ENCODE results near the gene UHMK1. TPM values are rescaled to one million over a fixed set of nuclear protein-coding genes. Genes with fewer than 3 reads are reported as not detected.

UHMK1 gene
- total and polyA plus RNA-seq, 7 donors: 11.4 to 34.6 (median 24.9) TPM

GRCh38 chr1:162497104-162497722, 405 bp upstream of the UHMK1 start:
- H3K27ac ChIP-seq: peak overlapping the region; percentile 85 to 90 (median 89)
- TF ChIP-seq CTCF (IDR thresholded peaks at IDR 0.05) (peak in 2 of 4 experiments; percentile 23 to 27), EP300 (IDR thresholded peaks at IDR 0.05) (no peak), POLR2AphosphoS5 (IDR thresholded peaks at IDR 0.05) (no peak)
- H3K36me3 ChIP-seq: peaks cover 4 to 23% (median 18%) of the 10 kb centered on the region in 4 donors
- no peak for DNase-seq
- peaks cover 0 to 32% (median 26%) of the 10 kb centered on the region in 4 donors for H3K4me1 ChIP-seq
- no peaks in the 10 kb centered on the region for H3K27me3 ChIP-seq
- WGBS, 2 donors: 52 to 57% methylated on average over 13 of the region's 13 CpGs
- H3K9me3 ChIP-seq: no peaks in the 10 kb centered on the region
- intact Hi-C loops (cut with DNase I): loop anchor here (10.0 kb wide), 1 partner anchor 68 kb away; the partner anchor contains the start of gene UAP1
- H3K4me3 ChIP-seq: peak overlapping the region; percentile 75 to 98 (median 88)

- DNase-seq: no peak
- H3K27me3 ChIP-seq: no peaks in the 10 kb centered on the region
- peaks cover 0 to 32% (median 26%) of the 10 kb centered on the region in 4 donors for H3K4me1 ChIP-seq
- H3K27ac ChIP-seq: peak overlapping the region; percentile 85 to 90 (median 89)
- TF ChIP-seq EP300 (IDR thresholded peaks at IDR 0.05) (no peak), POLR2A (IDR thresholded peaks at IDR 0.05) (no peak), POLR2AphosphoS5 (IDR thresholded peaks at IDR 0.05) (no peak), CTCF (IDR thresholded peaks at IDR 0.05) (no peak)
- H3K9me3 ChIP-seq: no peaks in the 10 kb centered on the region
- WGBS, 2 donors: 1% methylated on average over 7 of the region's 7 CpGs
- peak overlapping the region; percentile 75 to 98 (median 88) for H3K4me3 ChIP-seq
- intact Hi-C loops (cut with DNase I): loop anchor here (10.0 kb wide), 1 partner anchor 66 kb away; the partner anchor contains the start of gene UAP1
- peaks cover 4 to 36% (median 25%) of the 10 kb centered on the region in 4 donors for H3K36me3 ChIP-seq
These were observed 835 bp downstream of the UHMK1 start for GRCh38 chr1:162498496-162498810.

- Histone ChIP-seq H3K4me1 (peaks cover 0 to 32% (median 26%) of the 10 kb centered on the region in 4 donors), H3K36me3 (peaks cover 4 to 59% (median 40%) of the 10 kb centered on the region in 4 donors), H3K9me3 (no peaks in the 10 kb centered on the region), H3K27ac (no peak overlapping the region), H3K4me3 (no peak overlapping the region), H3K27me3 (no peaks in the 10 kb centered on the region)
- WGBS, 2 donors: 73 to 76% methylated on average over 2 of the region's 2 CpGs
- TF ChIP-seq POLR2AphosphoS5 (IDR thresholded peaks at IDR 0.05) (no peak), POLR2A (IDR thresholded peaks at IDR 0.05) (no peak), CTCF (IDR thresholded peaks at IDR 0.05) (no peak), EP300 (IDR thresholded peaks at IDR 0.05) (no peak)
- intact Hi-C loops (cut with DNase I): no loop called here
- no peak for DNase-seq
These were observed 3.2 kb downstream of the UHMK1 start for GRCh38 chr1:162500805-162501204.

GRCh38 chr1:162502077-162502476, 4.5 kb downstream of the UHMK1 start:
- DNase-seq: no peak
- no peak for TF ChIP-seq POLR2AphosphoS5 (IDR thresholded peaks at IDR 0.05)
- no peak for TF ChIP-seq CTCF (IDR thresholded peaks at IDR 0.05)
- TF ChIP-seq POLR2A (IDR thresholded peaks at IDR 0.05): no peak
- no peak for TF ChIP-seq EP300 (IDR thresholded peaks at IDR 0.05)
- Histone ChIP-seq H3K4me3 (no peak overlapping the region), H3K36me3 (peaks cover 4 to 71% (median 44%) of the 10 kb centered on the region in 4 donors), H3K9me3 (no peaks in the 10 kb centered on the region), H3K4me1 (peaks cover 0 to 29% (median 25%) of the 10 kb centered on the region in 4 donors), H3K27ac (no peak overlapping the region), H3K27me3 (no peaks in the 10 kb centered on the region)
- intact Hi-C loops (cut with DNase I): no loop called here
